Gastrocnemius medialis (tissue), 4 donors: ENCODE results near the gene BAIAP2L2. TPM values are rescaled to one million over a fixed set of nuclear protein-coding genes. Genes with fewer than 3 reads are reported as not detected.

Source experiments
- ATAC-seq, 2 donors: fragments of 150-250 bp; one replicate each; pipeline ENCODE4 v1.9.1; 2016
- DNase-seq, 2 donors: peaks; one replicate each; pipeline ENCODE4 v3.0.0-alpha.2; 2019
- H3K27ac ChIP-seq, 4 donors: fragments of 200-600 bp; sonication (generic); 1 replicate in 1 of 4; 2 replicates in 3 of 4; pipeline ENCODE4 v1.5.1; 2016 to 2018; ENCODE audit warnings: mild to moderate bottlenecking in 2 of 4, moderate library complexity in 1 of 4
- H3K27me3 ChIP-seq, 3 donors: fragments of 200-600 bp; sonication (generic) in 2 of 3; 1 replicate in 1 of 3; 2 replicates in 2 of 3; pipeline versions ENCODE4 v1.5.1 to v1.6.0; 2016 to 2019; ENCODE audit warnings: mild to moderate bottlenecking in 1 of 3, moderate library complexity in 1 of 3
- H3K36me3 ChIP-seq, 2 donors: fragments of 200-600 bp; sonication (generic) in 1 of 2; one replicate each; pipeline ENCODE4 v1.5.1; 2017 to 2018
- H3K4me1 ChIP-seq, 2 donors: fragments of 200-600 bp; sonication (generic) in 1 of 2; one replicate each; pipeline ENCODE4 v1.5.1; 2016 to 2017; ENCODE audit warnings: mild to moderate bottlenecking in 2 of 2
- H3K4me3 ChIP-seq, 4 donors: fragments of 200-600 bp; sonication (generic) in 3 of 4; 1 replicate in 1 of 4; 2 replicates in 3 of 4; pipeline ENCODE4 v1.5.1; 2016 to 2019; ENCODE audit warnings: mild to moderate bottlenecking in 2 of 4
- H3K9me3 ChIP-seq, 3 donors: fragments of 200-600 bp; sonication (generic) in 2 of 3; 1 replicate in 1 of 3; 2 replicates in 2 of 3; pipeline ENCODE4 v1.5.1; 2016 to 2019
- POLR2A ChIP-seq, 2 donors: fragments of 450-650 bp; IDR thresholded peaks; one replicate each; pipeline ENCODE4 v1.6.1; 2017; ENCODE audit warnings: antibody characterized with exemption in 2 of 2, mild to moderate bottlenecking in 2 of 2, moderate library complexity in 2 of 2
- in situ Hi-C, 4 donors: fragments of 200-750 bp; cut with MboI; loops; one replicate each; pipeline versions ENCODE4 v1.15.0 to v1.8.0; 2017; ENCODE audit warnings: low sequenced_read_pairs in 4 of 4
- intact Hi-C: fragments of 100-400 bp; cut with DNase I; formaldehyde crosslinking; loops from one replicate; pipeline ENCODE4 v1.15.1; 2023; ENCODE audit warnings: low total_unique reads
- total RNA-seq, 4 donors: library from RNA; depleted of rRNA; stranded (reverse); fragments of >200 nt; gene quantifications; one replicate each; pipeline versions ENCODE4 v1.1.0 to v1.2.3, GENCODE V29; 2016
- TF ChIP-seq, protein P1 (sequence below), 5 experiments: fragments of 450-650 bp in 3 of 5; fragments of 200-600 bp in 2 of 5; sonication (generic) in 2 of 5; IDR thresholded peaks in 4 of 5; conservative IDR thresholded peaks in 1 of 5; 1 replicate in 4 of 5; 2 replicates in 1 of 5; pipeline ENCODE4 v1.5.1; 2016 to 2019; ENCODE audit warnings: antibody characterized with exemption in 5 of 5, mild to moderate bottlenecking in 3 of 5, moderate library complexity in 3 of 5

BAIAP2L2 gene
- total RNA-seq, 4 donors from 2014 or later: 0.16 to 1.7 (median 0.72) TPM; not detected in 1

- no peak overlapping the region for H3K4me3 ChIP-seq
- no peaks in the 10 kb centered on the region for H3K9me3 ChIP-seq
- H3K4me1 ChIP-seq: no peaks in the 10 kb centered on the region
- DNase-seq (no peak), ATAC-seq (no peak)
- peaks cover 0 to 3% of the 10 kb centered on the region in 2 donors for H3K36me3 ChIP-seq
- intact Hi-C loops (no loop called here), in situ Hi-C loops (no loop called here)
- no peak overlapping the region for H3K27ac ChIP-seq
- no peaks in the 10 kb centered on the region for H3K27me3 ChIP-seq
- TF ChIP-seq, protein P1, sequence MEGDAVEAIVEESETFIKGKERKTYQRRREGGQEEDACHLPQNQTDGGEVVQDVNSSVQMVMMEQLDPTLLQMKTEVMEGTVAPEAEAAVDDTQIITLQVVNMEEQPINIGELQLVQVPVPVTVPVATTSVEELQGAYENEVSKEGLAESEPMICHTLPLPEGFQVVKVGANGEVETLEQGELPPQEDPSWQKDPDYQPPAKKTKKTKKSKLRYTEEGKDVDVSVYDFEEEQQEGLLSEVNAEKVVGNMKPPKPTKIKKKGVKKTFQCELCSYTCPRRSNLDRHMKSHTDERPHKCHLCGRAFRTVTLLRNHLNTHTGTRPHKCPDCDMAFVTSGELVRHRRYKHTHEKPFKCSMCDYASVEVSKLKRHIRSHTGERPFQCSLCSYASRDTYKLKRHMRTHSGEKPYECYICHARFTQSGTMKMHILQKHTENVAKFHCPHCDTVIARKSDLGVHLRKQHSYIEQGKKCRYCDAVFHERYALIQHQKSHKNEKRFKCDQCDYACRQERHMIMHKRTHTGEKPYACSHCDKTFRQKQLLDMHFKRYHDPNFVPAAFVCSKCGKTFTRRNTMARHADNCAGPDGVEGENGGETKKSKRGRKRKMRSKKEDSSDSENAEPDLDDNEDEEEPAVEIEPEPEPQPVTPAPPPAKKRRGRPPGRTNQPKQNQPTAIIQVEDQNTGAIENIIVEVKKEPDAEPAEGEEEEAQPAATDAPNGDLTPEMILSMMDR (IDR thresholded peaks at IDR 0.05 in 4 of 5, conservative IDR thresholded peaks at IDR 0.05 in 1 of 5): no peak
- no peak for TF ChIP-seq POLR2A (IDR thresholded peaks at IDR 0.05)
Observed at GRCh38 chr22:38141217-38141973, 30.9 kb upstream of the BAIAP2L2 start.

DNA sequence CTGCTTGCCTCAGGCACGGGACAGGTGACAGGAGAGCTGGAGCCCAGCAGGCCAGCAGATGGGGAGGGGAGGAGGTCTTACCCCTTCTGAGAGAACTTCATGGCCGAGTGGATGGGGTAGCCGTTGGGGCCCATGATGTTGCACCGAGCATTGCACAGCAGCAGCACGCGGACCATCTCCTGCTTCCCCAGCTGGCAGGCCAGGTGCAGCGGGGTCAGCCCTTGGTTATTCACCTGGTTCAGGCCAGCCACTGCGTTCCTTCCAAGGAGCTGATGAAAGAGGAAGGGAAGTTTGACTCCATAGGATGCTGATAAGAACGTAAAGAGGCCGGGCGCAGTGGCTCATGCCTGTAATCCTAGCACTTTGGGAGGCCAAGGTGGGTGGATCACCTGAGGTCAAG is 29.4 kb upstream of the BAIAP2L2 start:
- intact Hi-C loops: no loop called here
- ATAC-seq: no peak
- Histone ChIP-seq H3K27ac (no peak overlapping the region), H3K36me3 (peaks cover 0 to 3% of the 10 kb centered on the region in 2 donors), H3K9me3 (no peaks in the 10 kb centered on the region), H3K27me3 (no peaks in the 10 kb centered on the region), H3K4me1 (no peaks in the 10 kb centered on the region), H3K4me3 (no peak overlapping the region)
- in situ Hi-C loops: no loop called here
- DNase-seq: no peak
- TF ChIP-seq, protein P1 (IDR thresholded peaks at IDR 0.05 in 4 of 5, conservative IDR thresholded peaks at IDR 0.05 in 1 of 5): no peak
- TF ChIP-seq POLR2A (IDR thresholded peaks at IDR 0.05): no peak

- ATAC-seq (no peak), DNase-seq (no peak)
- no peak for TF ChIP-seq POLR2A (IDR thresholded peaks at IDR 0.05)
- TF ChIP-seq, protein P1 (IDR thresholded peaks at IDR 0.05 in 4 of 5, conservative IDR thresholded peaks at IDR 0.05 in 1 of 5): no peak
- no peak overlapping the region for H3K27ac ChIP-seq
- no peaks in the 10 kb centered on the region for H3K9me3 ChIP-seq
- intact Hi-C loops: no loop called here
- peaks cover 0 to 3% of the 10 kb centered on the region in 2 donors for H3K36me3 ChIP-seq
- H3K4me3 ChIP-seq: no peak overlapping the region
- no peaks in the 10 kb centered on the region for H3K27me3 ChIP-seq
- in situ Hi-C loops: no loop called here
- H3K4me1 ChIP-seq: no peaks in the 10 kb centered on the region
Observed at GRCh38 chr22:38138961-38139360, 28.5 kb upstream of the BAIAP2L2 start.

- no peak overlapping the region for H3K27ac ChIP-seq
- TF ChIP-seq, protein P1 (IDR thresholded peaks at IDR 0.05 in 4 of 5, conservative IDR thresholded peaks at IDR 0.05 in 1 of 5): no peak
- TF ChIP-seq POLR2A (IDR thresholded peaks at IDR 0.05): no peak
- DNase-seq (no peak), ATAC-seq (no peak)
- intact Hi-C loops (no loop called here), in situ Hi-C loops (no loop called here)
- no peak overlapping the region for H3K4me3 ChIP-seq
- H3K36me3 ChIP-seq: peaks cover 0 to 4% of the 10 kb centered on the region in 2 donors
- no peaks in the 10 kb centered on the region for H3K27me3 ChIP-seq
- H3K4me1 ChIP-seq: no peaks in the 10 kb centered on the region
- no peaks in the 10 kb centered on the region for H3K9me3 ChIP-seq
Observed at GRCh38 chr22:38137876-38138687, 27.6 kb upstream of the BAIAP2L2 start.
